Gastrocnemius medialis (tissue), 4 donors: Measurements from ENCODE around the gene NT5DC3.

Source experiments
- CTCF ChIP-seq, 5 experiments: fragments of 450-650 bp in 3 of 5; fragments of 200-600 bp in 2 of 5; sonication (generic) in 2 of 5; IDR thresholded peaks in 4 of 5; conservative IDR thresholded peaks in 1 of 5; 1 replicate in 4 of 5; 2 replicates in 1 of 5; pipeline ENCODE4 v1.5.1; 2016 to 2019; ENCODE audit warnings: antibody characterized with exemption in 5 of 5, mild to moderate bottlenecking in 3 of 5, moderate library complexity in 3 of 5
- POLR2A ChIP-seq, 2 donors: fragments of 450-650 bp; IDR thresholded peaks; one replicate each; pipeline ENCODE4 v1.6.1; 2017; ENCODE audit warnings: antibody characterized with exemption in 2 of 2, mild to moderate bottlenecking in 2 of 2, moderate library complexity in 2 of 2

- no peak for TF ChIP-seq POLR2A (IDR thresholded peaks at IDR 0.05)
- TF ChIP-seq CTCF (IDR thresholded peaks at IDR 0.05 in 4 of 5, conservative IDR thresholded peaks at IDR 0.05 in 1 of 5), result no peak
These were observed 113.4 kb downstream of the NT5DC3 start for GRCh38 chr12:103727638-103728037.
